ENCODE results near the gene POFUT2.

Gene POFUT2

GRCh38 chr21:45264146-45264911 is 23.4 kb downstream of the POFUT2 start:
- no peak for DNase-seq (ENCODE audit: low read depth, low spot score)

GRCh38 chr21:45263534-45263933 is 24.2 kb downstream of the POFUT2 start:
- no peak for DNase-seq (ENCODE audit: low read depth, low spot score)

- no peak for DNase-seq (ENCODE audit: low read depth, low spot score)
Observed at GRCh38 chr21:45262616-45263015, 25.1 kb downstream of the POFUT2 start.

- DNase-seq (ENCODE audit: low read depth, low spot score), result no peak
Observed at GRCh38 chr21:45262041-45262581, 25.6 kb downstream of the POFUT2 start.

GRCh38 chr21:45261093-45261492 is 26.6 kb downstream of the POFUT2 start:
- DNase-seq (ENCODE audit: low read depth, low spot score), result no peak

GRCh38 chr21:45260191-45260825 is 27.4 kb downstream of the POFUT2 start:
- no peak for DNase-seq (ENCODE audit: low read depth, low spot score)

DNA sequence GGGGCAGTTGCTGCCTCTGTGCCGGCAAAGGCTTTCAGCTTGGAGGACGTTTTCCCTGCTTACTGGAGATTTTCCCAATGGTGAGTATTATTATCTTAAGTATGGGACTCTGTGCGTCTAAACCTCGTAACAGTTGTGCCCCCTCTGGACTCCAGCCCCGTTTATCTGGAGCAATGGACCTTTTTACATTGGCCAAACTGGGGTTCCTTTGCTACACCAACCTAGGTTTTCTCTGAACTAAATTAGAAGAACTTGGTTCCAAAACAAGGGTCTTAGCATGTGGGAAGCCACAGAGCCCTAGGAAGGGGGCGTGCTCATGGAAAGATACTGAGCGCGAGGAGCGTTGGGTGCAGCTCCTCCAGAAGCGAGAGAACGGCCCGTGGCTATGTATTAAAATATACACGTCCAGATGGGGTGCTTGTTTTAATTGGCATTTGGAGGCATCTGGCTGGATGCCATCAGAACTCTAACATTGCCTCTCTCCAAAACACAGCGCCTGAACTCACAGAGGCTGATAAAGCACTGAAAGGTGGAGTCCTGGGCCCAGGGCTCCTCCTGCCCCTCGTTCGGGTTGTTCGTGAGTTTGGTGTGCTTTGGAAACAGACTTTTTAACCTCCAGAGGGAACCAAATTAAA is 28.4 kb downstream of the POFUT2 start:
- no peak for DNase-seq (ENCODE audit: low read depth, low spot score)

- DNase-seq (ENCODE audit: low read depth, low spot score), result no peak
Observed at GRCh38 chr21:45258466-45258865, 29.2 kb downstream of the POFUT2 start.

DNA sequence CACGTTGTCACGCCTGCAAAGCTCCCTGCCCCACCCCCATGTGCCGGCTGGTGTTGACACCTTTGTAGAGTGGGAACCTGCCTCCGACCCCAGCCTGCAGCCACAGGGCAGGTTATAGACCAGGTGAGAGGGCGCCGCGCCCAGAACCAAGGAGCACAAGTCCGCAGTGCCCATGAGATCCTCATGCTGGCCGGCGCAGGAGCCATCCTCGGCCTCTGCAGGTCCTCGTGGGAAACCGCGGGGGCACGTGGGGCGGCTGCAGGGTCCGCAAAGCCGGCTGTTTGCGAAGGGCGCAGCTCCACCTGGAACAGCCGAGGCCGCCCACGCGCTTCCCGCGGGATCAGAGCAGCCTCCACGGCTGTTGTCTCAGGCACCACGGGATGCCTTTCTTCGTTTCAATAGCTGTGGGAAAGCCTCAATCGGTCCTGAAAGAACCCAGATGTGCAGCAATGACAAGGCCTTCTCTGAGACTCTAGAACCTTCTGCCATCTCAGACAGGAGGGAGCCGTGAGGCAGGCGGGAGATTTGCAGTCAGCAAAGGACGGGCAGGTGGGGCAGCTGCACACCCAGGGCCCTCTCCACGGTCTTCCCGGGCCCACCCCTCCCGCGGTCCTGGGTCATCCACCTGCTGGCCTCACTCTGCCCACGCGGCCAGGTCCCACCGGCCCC is 29.9 kb downstream of the POFUT2 start:
- DNase-seq (ENCODE audit: low read depth, low spot score), result no peak

DNA sequence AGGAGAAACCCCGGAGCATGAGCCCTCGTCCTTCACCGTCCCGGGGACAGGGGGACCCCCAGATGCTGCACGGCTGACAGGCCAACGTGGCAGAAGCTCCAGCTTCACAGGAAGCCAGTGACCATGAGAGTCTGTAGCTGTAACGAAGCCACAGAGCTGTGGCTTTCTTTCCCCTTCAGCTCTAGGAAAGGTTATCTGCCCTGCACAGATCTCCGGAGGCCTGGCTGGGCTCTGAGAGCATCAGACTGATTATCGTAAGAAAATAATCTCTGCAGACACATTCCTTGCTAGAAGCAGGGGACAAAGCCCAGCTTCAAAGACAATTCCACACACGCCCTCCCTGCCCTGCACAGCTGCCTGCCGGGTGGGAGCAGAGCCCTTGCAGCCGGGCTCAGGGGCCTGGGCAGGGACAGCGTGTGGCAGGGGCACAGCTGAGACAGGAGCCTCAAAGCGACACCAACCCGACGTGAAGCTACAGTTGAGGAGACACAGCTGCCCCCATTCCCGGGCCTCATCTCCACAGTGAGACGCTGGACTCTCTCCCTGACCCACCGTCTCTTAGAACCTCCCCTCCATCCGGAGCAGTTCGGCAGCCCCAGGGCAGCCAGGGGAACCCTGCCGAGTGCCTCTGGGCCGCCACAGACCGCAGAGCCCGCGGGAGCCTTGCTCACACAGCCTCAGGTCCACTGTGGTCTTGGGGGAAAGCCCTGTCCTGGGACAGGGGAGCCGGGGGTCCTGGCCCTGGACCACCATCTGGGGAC is 30.6 kb downstream of the POFUT2 start:
- no peak for DNase-seq (ENCODE audit: low read depth, low spot score)

DNA sequence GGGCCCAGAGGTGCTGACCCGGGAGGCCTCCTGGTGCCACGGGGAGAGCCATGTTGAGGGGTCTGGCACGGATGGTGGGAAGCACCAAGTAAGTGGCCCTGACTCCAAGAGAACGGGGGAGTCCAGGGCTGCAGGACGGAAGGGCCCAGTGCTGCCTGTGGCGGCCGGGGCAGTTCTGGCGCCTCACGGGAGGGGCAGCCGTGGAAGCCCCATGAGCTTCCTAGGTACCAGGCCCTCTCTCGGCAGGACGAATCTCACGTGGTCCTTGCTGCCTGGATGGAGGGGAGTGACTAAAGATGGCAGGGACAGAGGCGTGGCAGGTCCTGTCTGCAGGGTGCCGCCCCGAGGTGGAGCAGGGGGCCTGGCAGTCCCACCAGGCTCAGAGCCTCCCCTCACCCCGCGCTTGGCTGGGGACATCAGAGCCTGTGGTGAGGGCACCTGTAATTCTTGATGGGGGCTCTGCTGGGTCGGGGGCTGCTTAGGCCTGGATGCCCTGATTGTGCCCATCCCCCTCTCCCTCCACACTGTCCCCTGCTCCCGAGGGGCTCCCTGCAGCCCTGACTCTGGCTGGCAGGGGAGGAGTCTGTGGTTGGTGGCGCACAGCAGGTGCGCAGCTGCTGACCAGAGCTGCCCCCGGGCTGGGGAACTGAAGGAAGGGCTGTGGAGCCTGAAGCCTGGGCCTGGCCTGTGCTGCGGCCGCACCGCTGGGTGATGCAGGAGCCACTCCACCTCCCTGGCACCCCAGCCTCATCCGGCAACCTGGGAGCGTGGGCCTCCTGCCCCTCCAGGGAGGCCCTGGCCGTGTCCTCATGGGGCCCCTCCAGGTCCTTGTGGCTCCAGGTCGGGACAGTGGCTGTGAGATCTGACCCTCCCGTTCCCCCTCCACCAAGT is 31.4 kb downstream of the POFUT2 start:
- no peak for DNase-seq (ENCODE audit: low read depth, low spot score)

GRCh38 chr21:45255381-45256020 is 32.2 kb downstream of the POFUT2 start:
- DNase-seq (ENCODE audit: low read depth, low spot score), result no peak

DNA sequence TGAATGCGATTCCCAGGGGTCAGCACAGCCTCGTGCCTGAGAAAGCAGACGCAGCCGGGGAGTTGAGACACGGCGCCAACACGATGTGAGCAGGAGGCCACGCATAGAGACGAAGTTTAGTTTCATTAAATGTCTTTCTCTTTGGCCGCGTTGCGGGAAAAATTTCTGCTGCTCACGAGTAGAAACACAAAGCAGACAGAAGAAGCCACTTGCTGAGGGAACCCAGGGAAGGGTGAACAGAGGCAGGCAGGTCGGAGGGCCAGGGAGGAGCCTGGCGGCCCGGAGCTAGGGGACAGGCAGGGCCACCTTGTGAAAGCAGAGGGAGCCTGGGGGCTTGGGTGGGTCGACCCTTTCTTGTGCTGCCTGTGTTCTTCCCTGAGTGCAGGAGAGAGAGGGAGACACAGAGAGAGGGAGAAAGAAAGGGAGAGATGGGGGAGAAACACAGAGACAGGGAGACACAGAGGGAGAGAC is 33.2 kb downstream of the POFUT2 start:
- no peak for DNase-seq (ENCODE audit: low read depth, low spot score)

- DNase-seq (ENCODE audit: low read depth, low spot score), result no peak
Observed at GRCh38 chr21:45253633-45254459, 33.8 kb downstream of the POFUT2 start.

- no peak for DNase-seq (ENCODE audit: low read depth, low spot score)
Observed at GRCh38 chr21:45253180-45253579, 34.5 kb downstream of the POFUT2 start.

- DNase-seq (ENCODE audit: low read depth, low spot score), result no peak
Observed at GRCh38 chr21:45252448-45252925, 35.2 kb downstream of the POFUT2 start.

- no peak for DNase-seq (ENCODE audit: low read depth, low spot score)
Observed at GRCh38 chr21:45251635-45252447, 35.9 kb downstream of the POFUT2 start.

Measured in iPS DF 19.7 (cell line).